Measurements from ENCODE around the gene CYP4F12.
"Not testable (repeated sequence)": the region's sequence is repeated elsewhere in the genome, so short reads cannot be mapped to it uniquely, and the experiment has no call there.

The CYP4F12 gene

DNA sequence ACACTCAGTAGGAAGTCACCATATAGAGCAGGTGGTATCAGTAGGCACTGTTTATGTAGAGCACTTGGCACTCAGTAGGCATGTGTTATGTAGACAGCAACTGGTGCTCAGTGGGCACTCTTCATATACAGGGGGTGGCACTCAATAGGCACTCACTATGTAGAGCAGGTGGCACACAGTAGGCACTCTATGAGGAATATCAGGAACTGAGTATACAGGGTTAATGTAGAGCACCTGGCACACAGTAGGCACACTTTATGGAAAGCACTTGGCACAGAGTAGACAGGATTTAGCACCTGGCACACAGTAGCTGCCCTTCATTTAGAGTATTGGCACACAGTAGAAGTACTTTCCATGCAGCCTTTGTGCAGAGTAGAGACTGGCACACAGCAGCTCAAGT lies 33.3 kb upstream of the CYP4F12 start:
- H3K4me1 ChIP-seq (ENCODE audit: control insufficient read depth in 1 of 2, insufficient read depth in 2 of 2, low read length in 2 of 2) = peaks cover 2 to 10% of the 10 kb centered on the region in 2 donors
- no peak overlapping the region for H3K27ac ChIP-seq (ENCODE audit: low read length)
- H3K36me3 ChIP-seq (ENCODE audit: control insufficient read depth in 1 of 2, insufficient read depth in 2 of 2, low read length in 2 of 2) = no peaks in the 10 kb centered on the region

GRCh38 chr19:15640294-15640903 lies 32.5 kb upstream of the CYP4F12 start, which contains the start of gene CYP4F3:
Gene CYP4F3, plus strand, starts transcription at chr19:15640897. Its CDS starts 519 bp downstream, at chr19:15641416.
- Histone ChIP-seq H3K36me3 (ENCODE audit: control insufficient read depth in 1 of 2, insufficient read depth in 2 of 2, low read length in 2 of 2) (no peaks in the 10 kb centered on the region), H3K4me3 (ENCODE audit: low read depth in 1 of 2, low read length in 2 of 2) (no peak within 1 kb of the TSS), H3K27ac (ENCODE audit: low read length) (peak within 1 kb of the TSS; percentile 49), H3K4me1 (ENCODE audit: control insufficient read depth in 1 of 2, insufficient read depth in 2 of 2, low read length in 2 of 2) (peaks cover 2 to 10% of the 10 kb centered on the region in 2 donors), H3K27me3 (ENCODE audit: low read depth, low read length) (no peaks in the 10 kb centered on the region), H3K9me3 (ENCODE audit: control insufficient read depth in 1 of 2, low read length in 2 of 2) (no peaks in the 10 kb centered on the region)

More for the DNA sequence above, 33.3 kb upstream of the CYP4F12 start:
- Histone ChIP-seq H3K9me3 (ENCODE audit: control insufficient read depth in 1 of 2, low read length in 2 of 2) (no peaks in the 10 kb centered on the region), H3K27me3 (ENCODE audit: low read depth, low read length) (no peaks in the 10 kb centered on the region), H3K4me3 (ENCODE audit: low read depth in 1 of 2, low read length in 2 of 2) (no peak overlapping the region)

DNA sequence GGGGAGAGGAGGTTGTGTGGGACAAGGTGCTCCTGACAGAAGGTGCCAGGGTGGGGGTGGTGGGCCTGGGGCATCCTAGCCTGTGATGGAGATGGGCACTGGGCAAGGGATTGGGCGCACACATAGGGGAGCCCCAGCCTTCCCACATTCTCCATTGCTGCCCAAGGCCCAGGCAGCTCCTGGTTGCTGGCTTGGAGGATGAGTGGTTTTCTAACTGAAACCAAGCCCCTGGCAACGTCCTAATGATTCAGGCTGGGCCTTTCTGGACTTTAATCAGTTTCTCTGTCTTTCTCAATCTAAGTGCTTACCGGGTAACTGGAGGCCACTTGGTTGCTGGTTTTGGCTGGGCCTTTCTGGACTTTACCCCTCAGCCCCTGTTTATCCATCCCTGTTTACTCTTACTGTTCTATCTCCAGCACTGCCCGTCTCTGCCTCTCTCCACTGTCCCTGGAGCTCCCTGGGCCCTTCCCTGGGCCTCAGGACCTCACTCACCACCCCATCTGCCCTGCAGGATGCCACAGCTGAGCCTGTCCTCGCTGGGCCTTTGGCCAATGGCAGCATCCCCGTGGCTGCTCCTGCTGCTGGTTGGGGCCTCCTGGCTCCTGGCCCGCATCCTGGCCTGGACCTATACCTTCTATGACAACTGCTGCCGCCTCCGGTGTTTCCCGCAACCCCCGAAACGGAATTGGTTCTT lies 31.8 kb upstream of the CYP4F12 start:
- Histone ChIP-seq H3K4me3 (ENCODE audit: low read depth in 1 of 2, low read length in 2 of 2) (no peak overlapping the region), H3K27ac (ENCODE audit: low read length) (peak overlapping the region; percentile 49), H3K9me3 (ENCODE audit: control insufficient read depth in 1 of 2, low read length in 2 of 2) (no peaks in the 10 kb centered on the region), H3K27me3 (ENCODE audit: low read depth, low read length) (no peaks in the 10 kb centered on the region), H3K36me3 (ENCODE audit: control insufficient read depth in 1 of 2, insufficient read depth in 2 of 2, low read length in 2 of 2) (no peaks in the 10 kb centered on the region), H3K4me1 (ENCODE audit: control insufficient read depth in 1 of 2, insufficient read depth in 2 of 2, low read length in 2 of 2) (peaks cover 2 to 10% of the 10 kb centered on the region in 2 donors)

DNA sequence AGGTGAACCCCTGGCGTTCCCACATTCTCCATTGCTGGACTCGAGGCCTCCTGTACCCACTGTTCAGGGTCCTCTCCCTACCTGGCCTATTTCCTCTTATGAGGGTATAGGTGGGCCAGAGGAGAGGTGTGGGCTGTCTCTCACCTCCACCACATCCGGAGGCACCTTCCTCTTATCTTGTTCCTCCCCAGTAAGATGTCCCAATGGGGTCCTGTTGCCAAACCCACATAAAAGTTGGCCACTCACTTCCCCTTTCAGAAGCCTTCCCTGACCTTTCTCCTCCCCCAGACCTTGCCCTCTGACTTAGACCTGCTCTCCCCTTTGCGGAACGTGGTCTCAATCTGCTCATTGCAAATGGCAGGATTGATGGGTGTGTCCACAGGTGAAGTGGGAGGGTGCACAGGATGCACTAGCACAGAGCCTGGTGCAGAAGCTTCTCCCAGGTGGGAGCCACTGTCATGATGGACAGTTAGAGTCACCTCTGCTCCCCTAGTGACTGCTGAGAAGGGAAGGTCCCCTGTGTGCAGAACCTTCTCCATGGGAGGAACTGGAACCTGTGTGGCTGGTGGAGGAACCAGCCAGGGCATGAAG lies 30.9 kb upstream of the CYP4F12 start:
- Histone ChIP-seq H3K36me3 (ENCODE audit: control insufficient read depth in 1 of 2, insufficient read depth in 2 of 2, low read length in 2 of 2) (no peaks in the 10 kb centered on the region), H3K27ac (ENCODE audit: low read length) (no peak overlapping the region), H3K4me1 (ENCODE audit: control insufficient read depth in 1 of 2, insufficient read depth in 2 of 2, low read length in 2 of 2) (peaks cover 2 to 10% of the 10 kb centered on the region in 2 donors), H3K4me3 (ENCODE audit: low read depth in 1 of 2, low read length in 2 of 2) (no peak overlapping the region), H3K9me3 (ENCODE audit: control insufficient read depth in 1 of 2, low read length in 2 of 2) (no peaks in the 10 kb centered on the region), H3K27me3 (ENCODE audit: low read depth, low read length) (no peaks in the 10 kb centered on the region)

DNA sequence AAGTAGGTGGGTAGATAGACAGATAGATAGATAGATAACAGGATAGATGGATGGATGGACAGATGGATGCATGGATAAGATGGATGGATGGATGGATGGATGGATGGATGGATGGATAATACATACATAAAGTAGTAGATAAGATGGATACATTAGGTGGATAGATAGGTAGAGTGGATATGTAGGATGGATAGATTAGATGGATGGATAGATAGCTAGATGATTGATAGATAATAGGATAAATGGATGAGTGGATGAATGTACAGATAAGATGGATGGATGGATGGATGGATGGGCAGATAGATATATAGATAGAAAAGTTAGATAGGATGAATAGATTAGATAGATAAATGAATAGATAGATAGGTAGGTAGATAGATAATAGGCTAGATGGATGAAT lies 30.1 kb upstream of the CYP4F12 start:
- H3K4me3 ChIP-seq (ENCODE audit: low read depth in 1 of 2, low read length in 2 of 2) = no peak overlapping the region
- no peak overlapping the region for H3K27ac ChIP-seq (ENCODE audit: low read length)
- H3K4me1 ChIP-seq (ENCODE audit: control insufficient read depth in 1 of 2, insufficient read depth in 2 of 2, low read length in 2 of 2) = peaks cover 2 to 10% of the 10 kb centered on the region in 2 donors
- peaks cover 0 to 2% of the 10 kb centered on the region in 2 donors for H3K36me3 ChIP-seq (ENCODE audit: control insufficient read depth in 1 of 2, insufficient read depth in 2 of 2, low read length in 2 of 2)
- no peaks in the 10 kb centered on the region for H3K27me3 ChIP-seq (ENCODE audit: low read depth, low read length)
- peaks cover 0 to 3% of the 10 kb centered on the region in 2 donors for H3K9me3 ChIP-seq (ENCODE audit: control insufficient read depth in 1 of 2, low read length in 2 of 2)

GRCh38 chr19:15643387-15643786 lies 29.5 kb upstream of the CYP4F12 start:
- H3K4me3 ChIP-seq (ENCODE audit: low read depth in 1 of 2, low read length in 2 of 2) = no peak overlapping the region
- H3K4me1 ChIP-seq (ENCODE audit: control insufficient read depth in 1 of 2, insufficient read depth in 2 of 2, low read length in 2 of 2) = peaks cover 2 to 10% of the 10 kb centered on the region in 2 donors
- H3K36me3 ChIP-seq (ENCODE audit: control insufficient read depth in 1 of 2, insufficient read depth in 2 of 2, low read length in 2 of 2) = peaks cover 0 to 4% of the 10 kb centered on the region in 2 donors
- H3K27ac ChIP-seq (ENCODE audit: low read length) = no peak overlapping the region
- H3K27me3 ChIP-seq (ENCODE audit: low read depth, low read length) = no peaks in the 10 kb centered on the region
- peaks cover 0 to 4% of the 10 kb centered on the region in 2 donors for H3K9me3 ChIP-seq (ENCODE audit: control insufficient read depth in 1 of 2, low read length in 2 of 2)

DNA sequence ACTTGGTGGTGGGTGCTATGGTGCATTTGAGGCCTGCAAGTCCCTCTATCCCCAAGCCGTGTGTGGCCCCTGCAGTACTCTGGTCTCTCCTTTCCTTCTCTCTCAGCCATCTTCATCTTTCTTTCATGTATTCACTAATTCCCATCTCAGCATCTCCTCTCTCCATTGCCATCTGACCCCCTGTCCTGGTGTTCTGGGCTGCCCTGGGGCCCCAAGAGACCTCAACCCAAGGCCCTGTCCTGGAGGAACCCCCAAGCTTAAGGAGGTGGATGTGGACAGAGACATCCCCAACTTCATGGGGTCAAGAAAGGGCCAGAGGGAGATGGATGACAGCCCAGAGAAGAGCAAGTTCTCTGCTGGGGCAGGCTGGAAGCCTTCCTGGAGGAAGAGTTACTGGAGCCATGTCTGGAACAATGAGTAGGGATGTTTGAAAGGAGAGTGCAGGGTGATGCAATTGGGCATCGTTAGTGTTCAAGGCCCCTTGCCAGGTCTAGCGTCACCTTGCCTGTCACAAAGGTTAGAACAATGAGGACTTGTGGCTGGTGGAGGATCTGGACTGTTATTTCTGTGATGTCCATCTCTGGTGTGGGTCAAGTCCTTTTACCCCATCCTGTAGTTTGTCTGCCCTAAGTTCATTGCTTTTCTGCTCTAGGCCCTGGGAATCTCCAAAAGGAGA lies 28.7 kb upstream of the CYP4F12 start:
- H3K9me3 ChIP-seq (ENCODE audit: control insufficient read depth in 1 of 2, low read length in 2 of 2) = peaks cover 0 to 4% of the 10 kb centered on the region in 2 donors
- H3K36me3 ChIP-seq (ENCODE audit: control insufficient read depth in 1 of 2, insufficient read depth in 2 of 2, low read length in 2 of 2) = peaks cover 0 to 4% of the 10 kb centered on the region in 2 donors
- no peak overlapping the region for H3K4me3 ChIP-seq (ENCODE audit: low read depth in 1 of 2, low read length in 2 of 2)
- H3K4me1 ChIP-seq (ENCODE audit: control insufficient read depth in 1 of 2, insufficient read depth in 2 of 2, low read length in 2 of 2) = peaks cover 2 to 10% of the 10 kb centered on the region in 2 donors
- no peak overlapping the region for H3K27ac ChIP-seq (ENCODE audit: low read length)
- no peaks in the 10 kb centered on the region for H3K27me3 ChIP-seq (ENCODE audit: low read depth, low read length)

DNA sequence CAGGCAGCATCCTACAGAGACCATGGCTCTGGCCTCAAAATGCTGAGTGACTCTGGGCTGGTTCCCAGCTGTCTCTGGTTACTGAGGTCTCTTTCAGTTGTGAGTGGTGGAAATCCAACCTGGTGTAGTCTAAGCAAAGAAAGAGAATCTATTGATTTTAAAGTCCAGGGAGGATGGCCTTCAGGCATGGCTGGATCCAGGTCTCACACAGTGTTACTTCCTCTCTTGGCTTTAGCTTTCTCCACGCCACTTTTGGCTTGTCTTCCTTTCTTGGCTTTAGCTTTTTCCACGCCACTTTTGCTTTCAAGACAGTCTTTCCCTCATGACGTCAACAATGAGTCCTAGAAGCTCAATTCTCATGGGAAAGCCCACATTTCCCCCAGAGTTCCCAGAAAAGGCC lies 28.1 kb upstream of the CYP4F12 start:
- Histone ChIP-seq H3K36me3 (ENCODE audit: control insufficient read depth in 1 of 2, insufficient read depth in 2 of 2, low read length in 2 of 2) (peaks cover 0 to 4% of the 10 kb centered on the region in 2 donors), H3K9me3 (ENCODE audit: control insufficient read depth in 1 of 2, low read length in 2 of 2) (peaks cover 0 to 4% of the 10 kb centered on the region in 2 donors), H3K4me1 (ENCODE audit: control insufficient read depth in 1 of 2, insufficient read depth in 2 of 2, low read length in 2 of 2) (peaks cover 2 to 10% of the 10 kb centered on the region in 2 donors)

DNA sequence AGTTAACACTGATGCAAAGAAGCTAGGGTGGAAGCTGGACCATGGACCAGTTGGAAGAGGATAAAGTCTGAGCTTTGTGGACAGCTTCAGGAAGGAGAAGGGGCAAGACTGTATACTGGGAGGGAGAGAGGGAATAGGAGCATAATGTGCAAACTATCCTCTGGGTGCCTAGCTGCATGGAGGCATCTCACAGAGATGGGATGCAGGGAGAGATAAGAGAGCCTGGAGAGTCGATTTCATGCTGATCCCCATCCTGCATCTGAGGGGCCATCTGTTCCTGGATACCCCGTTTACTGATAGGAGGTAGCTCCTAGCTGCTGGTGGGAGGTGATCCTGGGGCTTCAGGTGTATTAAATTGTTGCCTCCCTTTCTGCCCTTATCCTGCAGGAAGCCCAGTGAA lies 23.4 kb upstream of the CYP4F12 start:
- no peaks in the 10 kb centered on the region for H3K27me3 ChIP-seq (ENCODE audit: low read depth, low read length)
- no peak overlapping the region for H3K27ac ChIP-seq (ENCODE audit: low read length)
- H3K9me3 ChIP-seq (ENCODE audit: control insufficient read depth in 1 of 2, low read length in 2 of 2) = peaks cover 0 to 4% of the 10 kb centered on the region in 2 donors
- H3K4me1 ChIP-seq (ENCODE audit: control insufficient read depth in 1 of 2, insufficient read depth in 2 of 2, low read length in 2 of 2) = no peaks in the 10 kb centered on the region
- H3K36me3 ChIP-seq (ENCODE audit: control insufficient read depth in 1 of 2, insufficient read depth in 2 of 2, low read length in 2 of 2) = peaks cover 0 to 4% of the 10 kb centered on the region in 2 donors
- H3K4me3 ChIP-seq (ENCODE audit: low read depth in 1 of 2, low read length in 2 of 2) = no peak overlapping the region

More for the DNA sequence above, 28.1 kb upstream of the CYP4F12 start:
- Histone ChIP-seq H3K27ac (ENCODE audit: low read length) (no peak overlapping the region), H3K27me3 (ENCODE audit: low read depth, low read length) (no peaks in the 10 kb centered on the region), H3K4me3 (ENCODE audit: low read depth in 1 of 2, low read length in 2 of 2) (no peak overlapping the region)

GRCh38 chr19:15650123-15650522 lies 22.8 kb upstream of the CYP4F12 start:
- H3K4me1 ChIP-seq (ENCODE audit: control insufficient read depth in 1 of 2, insufficient read depth in 2 of 2, low read length in 2 of 2); H3K27ac ChIP-seq (ENCODE audit: low read length); H3K9me3 ChIP-seq (ENCODE audit: control insufficient read depth in 1 of 2, low read length in 2 of 2); H3K27me3 ChIP-seq (ENCODE audit: low read depth, low read length); H3K4me3 ChIP-seq (ENCODE audit: low read depth in 1 of 2, low read length in 2 of 2); H3K36me3 ChIP-seq (ENCODE audit: control insufficient read depth in 1 of 2, insufficient read depth in 2 of 2, low read length in 2 of 2): not testable (repeated sequence)

- H3K36me3 ChIP-seq (ENCODE audit: control insufficient read depth in 1 of 2, insufficient read depth in 2 of 2, low read length in 2 of 2) = peaks cover 0 to 4% of the 10 kb centered on the region in 2 donors
These were observed 21.1 kb upstream of the CYP4F12 start for GRCh38 chr19:15651791-15652190.

More at GRCh38 chr19:15651791-15652190, 21.1 kb upstream of the CYP4F12 start:
- H3K9me3 ChIP-seq (ENCODE audit: control insufficient read depth in 1 of 2, low read length in 2 of 2) = peaks cover 0 to 4% of the 10 kb centered on the region in 2 donors
- no peak overlapping the region for H3K4me3 ChIP-seq (ENCODE audit: low read depth in 1 of 2, low read length in 2 of 2)
- H3K27ac ChIP-seq (ENCODE audit: low read length) = no peak overlapping the region
- no peaks in the 10 kb centered on the region for H3K4me1 ChIP-seq (ENCODE audit: control insufficient read depth in 1 of 2, insufficient read depth in 2 of 2, low read length in 2 of 2)
- no peaks in the 10 kb centered on the region for H3K27me3 ChIP-seq (ENCODE audit: low read depth, low read length)

Data from muscle layer of duodenum (tissue), 2 donors.